Measurements from ENCODE around the gene TTC38.

Gene TTC38

DNA sequence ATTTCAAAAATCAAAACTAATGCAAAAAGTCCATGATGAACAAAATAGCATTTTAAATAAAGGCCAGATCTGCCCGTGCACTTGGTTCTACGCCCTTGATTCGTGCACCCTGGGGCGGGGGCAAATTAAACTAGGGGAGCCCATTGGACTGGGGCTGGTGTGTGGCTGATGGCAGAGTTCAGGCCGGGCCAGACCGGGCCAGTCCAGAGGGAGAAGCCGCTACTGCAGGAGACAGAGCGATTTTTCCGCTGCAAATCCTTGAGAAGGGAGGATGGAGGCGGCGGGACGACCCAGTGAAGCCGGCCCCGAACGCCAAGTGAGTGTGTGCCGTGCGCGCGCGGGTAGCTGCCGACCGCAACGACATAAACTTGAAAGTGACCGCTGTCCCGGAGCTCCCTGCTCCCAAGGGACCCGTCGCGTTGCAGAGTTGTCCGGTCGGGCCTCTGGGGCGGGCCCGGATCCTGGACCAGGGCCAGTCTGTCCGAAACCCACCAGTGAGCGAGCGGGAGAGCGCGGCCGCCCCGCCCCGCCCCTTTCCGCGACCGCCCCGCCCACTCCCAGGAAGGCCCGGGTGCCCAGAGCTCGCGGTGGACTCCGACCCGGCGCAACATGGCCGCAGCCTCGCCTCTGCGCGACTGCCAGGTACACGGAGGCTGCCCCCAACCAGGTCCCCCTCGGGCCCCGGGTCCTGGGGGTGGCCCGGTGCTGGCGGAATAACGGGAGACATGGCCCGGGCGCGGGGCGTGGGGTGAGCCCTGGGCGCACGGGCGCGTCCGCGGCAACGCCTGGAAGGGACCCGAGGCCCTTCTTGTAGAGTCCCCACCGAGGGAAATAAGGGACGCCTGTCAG lies at the start of gene TTC38:
Gene TTC38, plus strand, starts transcription at position 578 of the 849 bp plus-strand sequence. Its CDS starts 32 bp downstream, at position 610.
- DNase-seq = no peak

- no peak for DNase-seq
Observed at GRCh38 chr22:46219636-46220035, 48.2 kb upstream of the TTC38 start.

- no peak for DNase-seq
Observed at GRCh38 chr22:46220921-46221320, 46.9 kb upstream of the TTC38 start.

DNA sequence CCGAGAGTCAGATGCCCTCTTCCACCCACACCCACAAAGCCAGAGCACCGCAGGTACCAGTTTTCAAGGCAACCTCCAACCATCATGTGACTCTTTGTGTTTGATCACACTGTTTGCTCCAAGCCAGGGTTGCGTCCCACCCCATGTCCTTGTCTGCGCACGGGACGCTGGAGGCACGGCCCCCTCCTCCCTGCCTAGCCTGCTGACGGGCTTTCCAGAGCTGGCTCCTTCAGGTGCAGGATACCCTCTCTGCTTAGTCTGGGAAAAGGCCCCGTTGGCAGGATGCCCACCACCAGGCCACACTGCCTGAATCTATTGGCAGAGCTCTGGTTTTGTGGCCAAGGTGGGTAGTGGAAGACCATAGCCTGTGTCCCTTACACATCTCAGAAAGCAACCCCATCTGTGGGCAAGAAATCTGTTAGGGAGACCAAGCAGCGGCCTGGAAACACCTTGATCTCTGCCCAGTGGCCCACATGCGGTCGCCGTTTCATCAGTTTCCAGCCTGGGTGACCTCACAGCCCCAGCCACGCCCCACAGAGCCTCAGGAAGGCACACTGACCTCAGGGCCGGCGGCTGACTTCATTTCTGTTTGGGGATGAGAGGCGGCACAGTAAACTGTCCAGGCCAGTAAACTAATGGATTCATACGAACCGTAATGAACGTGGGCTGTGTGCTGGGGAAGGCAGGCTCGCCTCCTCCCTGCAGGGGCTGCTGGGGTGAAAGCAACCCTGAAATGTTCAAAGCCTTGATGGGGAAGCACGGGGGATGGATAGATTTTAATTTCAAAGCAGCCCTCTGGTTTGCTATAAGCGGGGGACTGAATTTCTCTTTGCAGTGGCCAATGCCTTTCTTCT lies 43.5 kb upstream of the TTC38 start:
- no peak for DNase-seq

DNA sequence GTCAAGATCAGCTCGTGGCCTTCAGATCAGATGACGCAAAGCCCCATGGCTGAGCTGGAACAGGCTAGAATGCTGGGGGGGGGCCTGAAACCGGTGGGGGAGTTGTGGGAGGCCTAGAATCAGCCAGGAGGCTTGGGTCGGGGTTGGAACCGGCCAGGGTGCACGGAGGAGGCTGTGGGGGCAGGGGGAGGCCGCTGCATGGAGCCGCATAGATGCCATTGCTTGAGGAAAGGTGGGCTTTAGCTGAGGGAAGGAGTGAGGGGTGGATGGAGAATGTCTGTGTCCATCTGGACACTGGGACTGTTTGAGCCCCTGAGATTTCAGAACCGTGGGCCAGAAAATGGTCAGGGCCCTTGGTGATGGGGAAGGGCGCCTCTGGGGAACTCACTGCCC lies 42.9 kb upstream of the TTC38 start:
- no peak for DNase-seq

DNA sequence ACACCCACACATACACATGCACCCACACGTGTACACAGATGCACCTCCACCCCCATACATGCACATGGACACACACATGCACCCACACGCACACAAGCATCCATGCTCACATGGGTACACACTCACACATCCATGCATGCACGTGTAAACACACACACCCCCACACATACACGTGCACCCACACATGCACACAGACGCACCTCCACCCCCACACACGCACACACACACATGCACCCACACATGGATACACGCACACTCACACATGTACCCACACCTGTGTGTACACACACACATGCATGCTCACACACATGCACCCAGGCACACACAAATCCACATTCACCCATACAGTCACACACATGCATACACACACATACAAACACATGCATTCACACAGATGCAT lies 42.2 kb upstream of the TTC38 start:
- DNase-seq = no peak

GRCh38 chr22:46226577-46226976 lies 41.2 kb upstream of the TTC38 start:
- no peak for DNase-seq

DNA sequence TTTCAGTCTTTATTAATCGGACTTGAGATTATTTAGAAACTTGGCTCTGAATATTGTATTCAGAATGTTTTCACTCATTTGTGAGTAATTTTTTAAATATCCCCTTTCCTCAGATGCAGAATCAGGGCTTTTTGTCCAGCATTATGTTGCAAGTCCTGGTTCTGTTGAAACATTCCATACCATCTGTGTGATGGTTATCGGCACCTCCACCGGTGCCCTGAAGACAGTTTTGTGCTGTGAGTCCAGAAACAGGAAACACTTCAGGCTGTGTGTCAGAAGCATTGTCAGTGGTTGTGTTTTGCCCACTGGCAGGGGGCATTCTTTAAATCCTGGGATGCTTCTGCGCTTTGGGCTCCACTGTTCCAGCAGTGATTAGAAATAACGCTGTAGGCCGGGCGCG lies 38.1 kb upstream of the TTC38 start:
- DNase-seq = no peak

- no peak for DNase-seq
Observed at GRCh38 chr22:46230262-46230901, 37.4 kb upstream of the TTC38 start.

DNA sequence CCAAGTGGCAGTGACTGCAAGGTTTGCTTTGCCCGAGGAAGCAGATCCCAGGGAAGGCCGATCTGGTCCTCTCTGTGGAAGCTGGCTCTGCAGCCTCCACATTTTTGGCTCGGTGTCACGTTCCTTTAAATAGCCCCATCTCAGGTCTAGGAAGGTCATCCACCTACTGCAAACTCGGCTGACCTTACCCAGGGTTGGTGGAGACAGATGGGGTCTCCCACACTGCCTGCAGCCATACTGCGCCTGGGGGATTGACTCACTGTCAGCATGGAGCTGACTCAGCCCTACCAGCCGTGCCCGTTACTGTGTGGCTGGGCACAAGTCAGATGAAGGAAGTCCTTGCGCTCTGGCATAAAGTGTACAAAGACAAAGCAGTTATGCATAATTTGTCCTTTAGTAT lies 34.6 kb upstream of the TTC38 start:
- no peak for DNase-seq

GRCh38 chr22:46234969-46235368 lies 32.8 kb upstream of the TTC38 start:
- no peak for DNase-seq

DNA sequence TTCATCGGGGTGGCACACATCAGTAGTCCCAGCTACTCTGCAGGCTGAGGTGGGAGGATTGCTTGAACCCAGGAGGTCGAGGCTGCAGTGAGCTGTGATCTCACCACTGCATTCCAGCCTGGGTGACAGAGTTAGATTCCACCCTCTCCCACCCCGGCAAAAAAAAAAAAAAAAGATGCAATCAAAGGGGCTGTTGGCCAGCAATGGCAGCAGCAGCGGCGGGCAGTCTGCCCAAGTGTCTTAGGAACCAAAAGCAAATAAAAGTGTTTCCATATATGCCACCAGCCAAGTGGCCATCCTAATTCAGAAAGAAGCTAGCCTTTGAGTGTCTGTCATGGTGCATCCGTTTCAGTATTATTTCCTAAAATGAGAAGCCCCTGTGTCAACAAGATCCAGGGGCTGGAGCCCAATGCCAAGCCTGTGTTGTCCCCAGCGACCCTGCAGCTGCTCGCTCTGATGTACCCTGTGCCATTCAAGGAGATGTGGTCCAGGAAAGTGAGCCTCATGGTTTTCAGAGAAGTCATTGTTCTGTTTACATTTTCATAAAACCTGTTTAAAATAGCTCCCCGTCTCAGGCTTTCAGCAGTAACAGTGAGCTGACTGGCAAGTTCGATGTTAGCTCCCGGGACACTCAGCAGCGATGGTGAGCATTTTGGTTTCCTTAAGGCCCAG lies 30.2 kb upstream of the TTC38 start:
- DNase-seq = no peak

DNA sequence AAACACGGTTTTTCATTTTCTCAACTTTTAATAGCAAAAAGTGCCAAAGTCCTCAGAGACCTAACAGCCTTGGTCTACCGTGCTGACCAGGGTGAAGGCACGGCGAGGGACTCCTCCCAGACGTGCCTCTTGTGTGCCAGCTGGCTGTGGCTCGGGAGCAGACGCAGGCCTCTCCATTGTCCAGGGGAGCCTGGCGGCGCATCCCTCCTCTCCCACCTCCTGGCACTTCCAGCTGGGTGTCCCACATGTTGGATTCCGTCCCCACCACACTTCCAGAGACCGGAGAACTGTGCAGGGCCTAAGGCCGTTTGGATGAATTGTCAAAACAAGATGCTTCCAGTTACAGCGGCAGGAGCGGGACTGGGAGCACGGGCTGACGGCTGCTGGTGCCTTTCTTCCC lies 29.3 kb upstream of the TTC38 start:
- DNase-seq = no peak

- DNase-seq = no peak
Observed at GRCh38 chr22:46239261-46240048, 28.4 kb upstream of the TTC38 start.

DNA sequence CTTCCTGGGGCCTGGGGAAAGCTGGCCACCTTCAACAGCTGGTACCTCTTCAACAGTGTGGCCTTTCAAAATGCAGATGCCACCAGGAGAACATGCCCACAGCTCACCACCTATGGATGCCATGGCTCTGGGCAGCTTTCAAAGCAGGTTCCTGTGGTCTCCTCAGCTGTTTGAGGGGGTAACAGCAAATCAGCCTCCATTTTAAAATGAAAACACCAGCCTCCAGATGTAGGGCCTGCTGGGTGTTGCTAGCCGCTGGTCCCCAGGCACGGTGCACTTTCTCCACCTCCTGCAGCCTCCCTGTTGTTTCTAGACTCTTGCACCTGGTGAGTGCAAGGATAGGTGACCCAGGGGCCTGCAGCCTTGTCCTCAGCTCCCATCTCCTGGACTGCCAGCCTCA lies 27.7 kb upstream of the TTC38 start:
- no peak for DNase-seq

DNA sequence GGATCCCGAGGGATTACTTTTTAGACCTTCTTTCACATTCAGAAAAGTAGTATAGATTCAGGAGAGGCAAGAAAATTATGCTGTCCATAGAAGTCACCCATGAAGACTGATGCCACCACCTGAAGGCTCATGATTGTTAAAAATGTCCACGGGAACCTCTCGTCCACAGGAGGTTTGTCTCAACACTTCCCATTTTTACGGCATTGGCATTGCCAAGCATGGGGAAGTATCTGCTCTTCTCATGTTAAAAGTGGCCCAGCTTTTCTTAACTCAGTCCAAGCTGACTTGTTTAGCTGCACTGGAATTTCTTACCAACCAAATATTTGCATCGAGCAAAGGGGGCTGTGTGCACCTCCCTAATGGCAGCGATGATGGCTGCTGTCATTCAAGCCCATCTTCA lies 27.3 kb upstream of the TTC38 start:
- DNase-seq = no peak

- no peak for DNase-seq
Observed at GRCh38 chr22:46240907-46241306, 26.9 kb upstream of the TTC38 start.

- no peak for DNase-seq
Observed at GRCh38 chr22:46241396-46242007, 26.3 kb upstream of the TTC38 start.

DNA sequence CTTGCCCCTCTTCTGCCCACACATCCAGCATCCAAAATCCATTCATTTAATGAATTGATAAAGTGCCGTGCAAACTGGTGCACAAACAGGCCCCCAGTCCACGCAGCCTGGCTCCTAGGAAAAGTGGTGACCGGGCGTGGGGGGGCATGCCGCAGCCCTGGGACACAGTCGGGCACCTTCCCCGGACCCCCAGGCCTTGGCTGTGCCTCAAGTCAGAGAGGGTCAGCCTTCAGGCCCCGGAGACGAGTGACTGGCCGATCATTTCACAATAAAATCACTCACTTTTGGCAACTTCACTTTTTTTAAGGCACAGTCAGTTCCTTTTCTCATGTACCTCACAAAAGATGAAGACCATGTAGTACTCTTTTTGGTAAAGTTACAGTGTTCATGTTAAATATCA lies 25.7 kb upstream of the TTC38 start:
- DNase-seq = no peak

- DNase-seq = no peak
Observed at GRCh38 chr22:46244771-46245170, 23.0 kb upstream of the TTC38 start.

DNA sequence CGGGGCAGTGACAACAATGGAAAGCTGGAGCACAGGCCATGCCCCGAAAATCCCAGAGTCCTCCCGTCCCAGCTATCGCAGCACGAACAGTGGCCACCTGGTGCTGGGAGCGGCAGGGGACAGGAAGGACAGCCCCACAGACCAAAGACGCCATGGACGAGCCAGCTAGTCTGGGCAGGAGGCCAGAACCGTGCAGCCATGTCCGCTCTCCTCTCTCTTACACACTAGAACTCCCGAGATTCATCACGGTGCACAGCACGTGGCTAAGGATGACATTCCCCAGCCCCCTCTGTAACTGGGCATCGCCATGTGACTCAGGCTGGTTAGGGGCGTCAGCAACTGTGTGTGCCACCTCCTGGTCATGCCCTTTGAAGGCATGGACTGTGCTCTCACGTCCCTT lies 22.3 kb upstream of the TTC38 start:
- DNase-seq = no peak

DNA sequence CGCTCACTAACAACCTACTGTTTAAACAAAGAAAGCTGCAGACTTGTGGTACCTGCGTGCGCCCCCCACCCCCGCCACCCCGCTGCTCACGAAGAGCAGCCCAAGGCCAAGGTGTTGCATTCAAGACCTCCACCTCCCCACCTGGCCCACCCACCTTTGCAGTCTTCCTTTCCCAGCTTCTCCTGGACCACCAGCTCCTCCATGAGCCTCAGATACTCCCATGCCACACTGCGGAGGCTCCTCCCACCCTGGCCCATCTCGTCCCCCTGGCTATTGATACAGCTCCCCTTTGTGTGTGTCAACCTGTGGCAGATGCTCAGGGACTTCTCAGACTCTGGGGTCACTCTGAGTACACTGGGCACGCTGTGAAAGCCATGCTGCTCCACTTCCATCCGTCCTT lies 21.6 kb upstream of the TTC38 start:
- no peak for DNase-seq
